ENCODE measurements around the gene KRT3.

KRT3 gene

DNA sequence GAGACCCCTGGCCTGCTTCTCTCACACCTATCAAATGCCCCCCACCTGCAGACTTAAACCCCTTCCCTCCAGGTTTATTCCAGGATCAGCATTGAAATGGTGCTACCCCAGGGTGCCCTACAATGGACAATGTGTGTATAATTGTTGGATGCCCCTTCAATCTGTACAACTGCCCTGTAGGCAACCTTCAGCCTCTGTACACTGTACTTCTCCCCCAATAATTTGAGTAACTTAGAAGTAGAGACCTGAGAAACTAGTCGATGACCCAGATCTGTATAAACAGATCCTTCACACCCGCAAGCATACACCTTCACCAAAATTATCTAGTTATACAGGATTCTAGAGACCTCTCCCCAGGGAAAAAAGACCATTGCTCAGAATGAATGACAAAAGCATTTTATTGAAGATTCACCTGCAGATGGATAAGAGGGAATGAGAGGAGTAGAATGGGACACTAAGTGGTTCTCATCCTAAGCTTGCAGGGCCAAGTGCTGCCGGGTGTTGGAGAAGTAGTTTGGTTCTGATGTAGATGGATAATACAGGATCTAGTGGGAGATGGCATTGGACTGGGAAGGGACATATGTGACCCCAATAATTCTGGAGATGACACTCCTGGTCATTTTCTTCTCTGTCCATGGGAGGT is 10.4 kb upstream of the KRT3 start (continued):
- TF ChIP-seq, protein P1, sequence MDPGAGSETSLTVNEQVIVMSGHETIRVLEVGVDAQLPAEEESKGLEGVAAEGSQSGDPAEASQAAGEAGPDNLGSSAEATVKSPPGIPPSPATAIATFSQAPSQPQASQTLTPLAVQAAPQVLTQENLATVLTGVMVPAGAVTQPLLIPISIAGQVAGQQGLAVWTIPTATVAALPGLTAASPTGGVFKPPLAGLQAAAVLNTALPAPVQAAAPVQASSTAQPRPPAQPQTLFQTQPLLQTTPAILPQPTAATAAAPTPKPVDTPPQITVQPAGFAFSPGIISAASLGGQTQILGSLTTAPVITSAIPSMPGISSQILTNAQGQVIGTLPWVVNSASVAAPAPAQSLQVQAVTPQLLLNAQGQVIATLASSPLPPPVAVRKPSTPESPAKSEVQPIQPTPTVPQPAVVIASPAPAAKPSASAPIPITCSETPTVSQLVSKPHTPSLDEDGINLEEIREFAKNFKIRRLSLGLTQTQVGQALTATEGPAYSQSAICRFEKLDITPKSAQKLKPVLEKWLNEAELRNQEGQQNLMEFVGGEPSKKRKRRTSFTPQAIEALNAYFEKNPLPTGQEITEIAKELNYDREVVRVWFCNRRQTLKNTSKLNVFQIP (CRISPR knock-in tag; IDR thresholded peaks at IDR 0.05; ENCODE audit: borderline replicate concordance, low read depth) = no peak

DNA sequence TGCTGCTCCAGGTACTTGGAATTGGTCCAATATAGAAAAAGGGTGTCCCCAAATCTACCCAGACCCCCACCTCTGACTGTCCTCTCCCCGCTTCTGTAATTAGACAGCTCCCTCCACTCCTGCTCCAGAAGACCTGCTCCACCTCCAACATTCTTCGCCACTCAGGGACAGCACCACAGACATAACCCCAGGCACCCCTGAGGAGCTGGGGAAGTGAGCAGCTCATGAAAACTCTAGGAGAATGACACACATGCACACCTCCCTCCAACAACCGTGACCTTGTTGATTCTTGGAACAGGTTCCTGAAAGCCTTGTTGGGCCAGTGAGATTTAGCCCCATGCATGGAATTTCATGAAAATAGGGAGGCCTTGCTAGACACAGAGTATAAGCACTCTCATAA is 9.8 kb upstream of the KRT3 start:
- ATAC-seq = no peak
- TF ChIP-seq ISL1 (CRISPR knock-in tag; IDR thresholded peaks at IDR 0.05) (no peak), ZNF8 (CRISPR knock-in tag; IDR thresholded peaks at IDR 0.05) (no peak), TCF4 (CRISPR knock-in tag; IDR thresholded peaks at IDR 0.05; ENCODE audit: borderline replicate concordance) (no peak), OSR1 (CRISPR knock-in tag; IDR thresholded peaks at IDR 0.05) (no peak), ZC3H10 (CRISPR knock-in tag; IDR thresholded peaks at IDR 0.05) (no peak), RARB (CRISPR knock-in tag; IDR thresholded peaks at IDR 0.05) (no peak)

DNA sequence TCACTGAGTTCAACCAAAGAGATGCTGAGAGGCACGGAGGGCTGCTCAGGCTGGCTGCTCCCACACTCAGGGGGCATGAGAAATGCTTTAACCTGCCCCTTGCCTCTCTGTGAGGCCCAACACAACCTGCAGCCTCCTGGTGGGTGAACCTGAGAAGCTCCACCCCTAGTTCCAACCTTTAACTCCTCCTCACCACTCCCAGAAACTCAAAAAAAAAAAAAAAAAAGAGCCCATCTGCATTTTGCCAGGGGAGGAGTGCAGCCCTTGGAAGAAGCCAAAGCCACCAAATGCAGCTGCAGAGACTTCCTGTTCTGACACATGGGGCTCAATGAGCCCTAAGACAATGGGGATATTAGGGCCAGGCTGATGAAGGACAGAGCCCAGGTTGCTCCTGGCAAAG is 9.1 kb upstream of the KRT3 start:
- TF ChIP-seq OSR1 (CRISPR knock-in tag; IDR thresholded peaks at IDR 0.05) = no peak
- no peak for TF ChIP-seq TOX (CRISPR knock-in tag; IDR thresholded peaks at IDR 0.05; ENCODE audit: borderline replicate concordance)
- TF ChIP-seq TCF4 (CRISPR knock-in tag; IDR thresholded peaks at IDR 0.05; ENCODE audit: borderline replicate concordance) = no peak
- TF ChIP-seq ZC3H10 (CRISPR knock-in tag; IDR thresholded peaks at IDR 0.05) = no peak
- no peak for TF ChIP-seq ZFP30 (CRISPR knock-in tag; IDR thresholded peaks at IDR 0.05)
- TF ChIP-seq ZNF70 (CRISPR knock-in tag; IDR thresholded peaks at IDR 0.05) = no peak
- TF ChIP-seq, protein P2, sequence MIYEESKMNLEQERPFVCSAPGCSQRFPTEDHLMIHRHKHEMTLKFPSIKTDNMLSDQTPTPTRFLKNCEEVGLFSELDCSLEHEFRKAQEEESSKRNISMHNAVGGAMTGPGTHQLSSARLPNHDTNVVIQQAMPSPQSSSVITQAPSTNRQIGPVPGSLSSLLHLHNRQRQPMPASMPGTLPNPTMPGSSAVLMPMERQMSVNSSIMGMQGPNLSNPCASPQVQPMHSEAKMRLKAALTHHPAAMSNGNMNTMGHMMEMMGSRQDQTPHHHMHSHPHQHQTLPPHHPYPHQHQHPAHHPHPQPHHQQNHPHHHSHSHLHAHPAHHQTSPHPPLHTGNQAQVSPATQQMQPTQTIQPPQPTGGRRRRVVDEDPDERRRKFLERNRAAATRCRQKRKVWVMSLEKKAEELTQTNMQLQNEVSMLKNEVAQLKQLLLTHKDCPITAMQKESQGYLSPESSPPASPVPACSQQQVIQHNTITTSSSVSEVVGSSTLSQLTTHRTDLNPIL (CRISPR knock-in tag; IDR thresholded peaks at IDR 0.05; ENCODE audit: low read depth) = no peak
- TF ChIP-seq, protein P3, sequence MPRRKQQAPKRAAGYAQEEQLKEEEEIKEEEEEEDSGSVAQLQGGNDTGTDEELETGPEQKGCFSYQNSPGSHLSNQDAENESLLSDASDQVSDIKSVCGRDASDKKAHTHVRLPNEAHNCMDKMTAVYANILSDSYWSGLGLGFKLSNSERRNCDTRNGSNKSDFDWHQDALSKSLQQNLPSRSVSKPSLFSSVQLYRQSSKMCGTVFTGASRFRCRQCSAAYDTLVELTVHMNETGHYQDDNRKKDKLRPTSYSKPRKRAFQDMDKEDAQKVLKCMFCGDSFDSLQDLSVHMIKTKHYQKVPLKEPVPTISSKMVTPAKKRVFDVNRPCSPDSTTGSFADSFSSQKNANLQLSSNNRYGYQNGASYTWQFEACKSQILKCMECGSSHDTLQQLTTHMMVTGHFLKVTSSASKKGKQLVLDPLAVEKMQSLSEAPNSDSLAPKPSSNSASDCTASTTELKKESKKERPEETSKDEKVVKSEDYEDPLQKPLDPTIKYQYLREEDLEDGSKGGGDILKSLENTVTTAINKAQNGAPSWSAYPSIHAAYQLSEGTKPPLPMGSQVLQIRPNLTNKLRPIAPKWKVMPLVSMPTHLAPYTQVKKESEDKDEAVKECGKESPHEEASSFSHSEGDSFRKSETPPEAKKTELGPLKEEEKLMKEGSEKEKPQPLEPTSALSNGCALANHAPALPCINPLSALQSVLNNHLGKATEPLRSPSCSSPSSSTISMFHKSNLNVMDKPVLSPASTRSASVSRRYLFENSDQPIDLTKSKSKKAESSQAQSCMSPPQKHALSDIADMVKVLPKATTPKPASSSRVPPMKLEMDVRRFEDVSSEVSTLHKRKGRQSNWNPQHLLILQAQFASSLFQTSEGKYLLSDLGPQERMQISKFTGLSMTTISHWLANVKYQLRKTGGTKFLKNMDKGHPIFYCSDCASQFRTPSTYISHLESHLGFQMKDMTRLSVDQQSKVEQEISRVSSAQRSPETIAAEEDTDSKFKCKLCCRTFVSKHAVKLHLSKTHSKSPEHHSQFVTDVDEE (CRISPR knock-in tag; IDR thresholded peaks at IDR 0.05) = no peak
- TF ChIP-seq, protein P4, sequence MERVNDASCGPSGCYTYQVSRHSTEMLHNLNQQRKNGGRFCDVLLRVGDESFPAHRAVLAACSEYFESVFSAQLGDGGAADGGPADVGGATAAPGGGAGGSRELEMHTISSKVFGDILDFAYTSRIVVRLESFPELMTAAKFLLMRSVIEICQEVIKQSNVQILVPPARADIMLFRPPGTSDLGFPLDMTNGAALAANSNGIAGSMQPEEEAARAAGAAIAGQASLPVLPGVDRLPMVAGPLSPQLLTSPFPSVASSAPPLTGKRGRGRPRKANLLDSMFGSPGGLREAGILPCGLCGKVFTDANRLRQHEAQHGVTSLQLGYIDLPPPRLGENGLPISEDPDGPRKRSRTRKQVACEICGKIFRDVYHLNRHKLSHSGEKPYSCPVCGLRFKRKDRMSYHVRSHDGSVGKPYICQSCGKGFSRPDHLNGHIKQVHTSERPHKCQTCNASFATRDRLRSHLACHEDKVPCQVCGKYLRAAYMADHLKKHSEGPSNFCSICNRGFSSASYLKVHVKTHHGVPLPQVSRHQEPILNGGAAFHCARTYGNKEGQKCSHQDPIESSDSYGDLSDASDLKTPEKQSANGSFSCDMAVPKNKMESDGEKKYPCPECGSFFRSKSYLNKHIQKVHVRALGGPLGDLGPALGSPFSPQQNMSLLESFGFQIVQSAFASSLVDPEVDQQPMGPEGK (CRISPR knock-in tag; IDR thresholded peaks at IDR 0.05; ENCODE audit: borderline replicate concordance) = no peak
- TF ChIP-seq, protein P5, sequence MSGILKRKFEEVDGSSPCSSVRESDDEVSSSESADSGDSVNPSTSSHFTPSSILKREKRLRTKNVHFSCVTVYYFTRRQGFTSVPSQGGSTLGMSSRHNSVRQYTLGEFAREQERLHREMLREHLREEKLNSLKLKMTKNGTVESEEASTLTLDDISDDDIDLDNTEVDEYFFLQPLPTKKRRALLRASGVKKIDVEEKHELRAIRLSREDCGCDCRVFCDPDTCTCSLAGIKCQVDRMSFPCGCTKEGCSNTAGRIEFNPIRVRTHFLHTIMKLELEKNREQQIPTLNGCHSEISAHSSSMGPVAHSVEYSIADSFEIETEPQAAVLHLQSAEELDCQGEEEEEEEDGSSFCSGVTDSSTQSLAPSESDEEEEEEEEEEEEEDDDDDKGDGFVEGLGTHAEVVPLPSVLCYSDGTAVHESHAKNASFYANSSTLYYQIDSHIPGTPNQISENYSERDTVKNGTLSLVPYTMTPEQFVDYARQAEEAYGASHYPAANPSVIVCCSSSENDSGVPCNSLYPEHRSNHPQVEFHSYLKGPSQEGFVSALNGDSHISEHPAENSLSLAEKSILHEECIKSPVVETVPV (CRISPR knock-in tag; IDR thresholded peaks at IDR 0.05) = no peak
- TF ChIP-seq SNAI2 (CRISPR knock-in tag; IDR thresholded peaks at IDR 0.05) = no peak
- ATAC-seq = no peak

DNA sequence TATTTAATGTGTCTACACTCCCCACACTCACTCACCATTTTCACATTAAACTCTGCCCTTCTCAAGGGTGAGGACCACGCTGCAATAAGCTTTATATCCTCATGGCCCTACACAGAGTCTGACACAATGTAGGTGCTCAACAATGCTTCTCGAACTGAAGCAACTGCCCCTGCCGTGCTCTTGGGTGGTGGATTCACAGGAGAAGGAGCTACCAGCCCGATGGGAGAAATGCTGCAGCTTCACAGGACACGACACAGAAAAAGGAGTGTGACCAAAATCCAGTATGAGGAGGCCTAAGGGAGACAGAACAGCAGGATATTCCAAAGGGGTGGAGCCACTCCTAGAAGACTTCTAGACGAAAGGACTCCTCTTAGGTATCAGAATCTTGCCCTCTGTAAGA is 6.5 kb upstream of the KRT3 start:
- TF ChIP-seq ARNTL (CRISPR knock-in tag; IDR thresholded peaks at IDR 0.05; ENCODE audit: borderline replicate concordance, low read depth) (no peak), SNAI2 (CRISPR knock-in tag; IDR thresholded peaks at IDR 0.05) (no peak), ZNF70 (CRISPR knock-in tag; IDR thresholded peaks at IDR 0.05) (no peak), BACH2 (CRISPR knock-in tag; IDR thresholded peaks at IDR 0.05; ENCODE audit: borderline replicate concordance) (no peak), ZFP30 (CRISPR knock-in tag; IDR thresholded peaks at IDR 0.05) (no peak), ESRRG (CRISPR knock-in tag; IDR thresholded peaks at IDR 0.05) (no peak)
- TF ChIP-seq, protein P2 (CRISPR knock-in tag; IDR thresholded peaks at IDR 0.05; ENCODE audit: low read depth) = no peak
- TF ChIP-seq, protein P3 (CRISPR knock-in tag; IDR thresholded peaks at IDR 0.05) = no peak
- TF ChIP-seq, protein P5 (CRISPR knock-in tag; IDR thresholded peaks at IDR 0.05) = no peak
- no peak for ATAC-seq

Measured in SK-N-SH treated with all-trans-retinoic acid at 6 μM for 48 hours (cell line).